Progenitor cell of endocrine pancreas (in vitro differentiated cells): ENCODE data around the gene DNM3. TPM values are rescaled to one million over a fixed set of nuclear protein-coding genes. Genes with fewer than 3 reads are reported as not detected.
"Not testable (repeated sequence)": the region's sequence is repeated elsewhere in the genome, so short reads cannot be mapped to it uniquely, and the experiment has no call there.

Source experiments
- DNase-seq: peaks from one replicate; pipeline ENCODE4 v3.0.0; 2021; ENCODE audit warnings: low spot score; ENCODE audit not compliant: unreplicated experiment
- H3K27ac Mint-ChIP-seq: 2 replicates; pipeline ENCODE4 v1.8.0; 2021; ENCODE audit warnings: mild to moderate bottlenecking, moderate library complexity, mixed read lengths
- H3K27me3 Mint-ChIP-seq: 2 replicates; pipeline ENCODE4 v1.8.0; 2021; ENCODE audit warnings: mixed read lengths
- H3K36me3 Mint-ChIP-seq: 2 replicates; pipeline ENCODE4 v1.8.0; 2022; ENCODE audit warnings: mixed read lengths; ENCODE audit not compliant: insufficient read depth
- H3K4me1 Mint-ChIP-seq: 2 replicates; pipeline ENCODE4 v1.8.0; 2021; ENCODE audit warnings: low read depth, mixed read lengths
- H3K4me3 Mint-ChIP-seq: 2 replicates; pipeline ENCODE4 v1.8.0; 2021; ENCODE audit warnings: low read depth, mild to moderate bottlenecking, moderate library complexity, mixed read lengths
- H3K9me3 Mint-ChIP-seq: 2 replicates; pipeline ENCODE4 v1.8.0; 2021; ENCODE audit warnings: low read depth, mixed read lengths
- total RNA-seq: library from RNA; stranded (reverse); gene quantifications from 2 replicates; pipeline ENCODE4 v1.2.1, GENCODE V29; 2021
- TF ChIP-seq, protein P1 (sequence below): fragments of 200-600 bp; sonication (generic); IDR thresholded peaks from one replicate; pipeline ENCODE4 v1.5.0; 2021; ENCODE audit warnings: antibody characterized with exemption, mild to moderate bottlenecking; ENCODE audit not compliant: unreplicated experiment

DNM3 gene
- total RNA-seq, 1 donor from 2014 or later = 0.48 TPM

DNA sequence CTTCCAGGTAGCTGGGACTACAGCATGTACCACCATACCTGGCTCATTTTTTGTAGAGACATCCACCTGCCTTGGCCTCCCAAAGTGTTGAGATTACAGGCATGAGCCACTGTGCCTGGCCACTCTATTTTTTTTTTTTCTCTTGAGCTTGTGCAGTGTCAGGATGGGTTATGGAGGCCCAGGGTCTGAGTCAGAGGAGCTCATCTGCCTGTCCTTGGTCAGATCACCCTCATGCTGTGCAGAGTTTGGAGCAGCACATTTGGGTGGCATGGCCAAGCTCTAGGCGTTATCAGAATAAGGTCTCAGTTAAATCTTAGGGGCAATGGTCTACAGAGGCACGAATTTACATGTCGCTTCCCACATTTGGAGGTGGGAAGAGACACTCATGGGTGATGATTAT lies 43.0 kb upstream of the DNM3 start:
- TF ChIP-seq, protein P1, sequence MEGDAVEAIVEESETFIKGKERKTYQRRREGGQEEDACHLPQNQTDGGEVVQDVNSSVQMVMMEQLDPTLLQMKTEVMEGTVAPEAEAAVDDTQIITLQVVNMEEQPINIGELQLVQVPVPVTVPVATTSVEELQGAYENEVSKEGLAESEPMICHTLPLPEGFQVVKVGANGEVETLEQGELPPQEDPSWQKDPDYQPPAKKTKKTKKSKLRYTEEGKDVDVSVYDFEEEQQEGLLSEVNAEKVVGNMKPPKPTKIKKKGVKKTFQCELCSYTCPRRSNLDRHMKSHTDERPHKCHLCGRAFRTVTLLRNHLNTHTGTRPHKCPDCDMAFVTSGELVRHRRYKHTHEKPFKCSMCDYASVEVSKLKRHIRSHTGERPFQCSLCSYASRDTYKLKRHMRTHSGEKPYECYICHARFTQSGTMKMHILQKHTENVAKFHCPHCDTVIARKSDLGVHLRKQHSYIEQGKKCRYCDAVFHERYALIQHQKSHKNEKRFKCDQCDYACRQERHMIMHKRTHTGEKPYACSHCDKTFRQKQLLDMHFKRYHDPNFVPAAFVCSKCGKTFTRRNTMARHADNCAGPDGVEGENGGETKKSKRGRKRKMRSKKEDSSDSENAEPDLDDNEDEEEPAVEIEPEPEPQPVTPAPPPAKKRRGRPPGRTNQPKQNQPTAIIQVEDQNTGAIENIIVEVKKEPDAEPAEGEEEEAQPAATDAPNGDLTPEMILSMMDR = no peak
- H3K4me1 Mint-ChIP-seq = no peaks in the 10 kb centered on the region
- no peak overlapping the region for H3K27ac Mint-ChIP-seq
- H3K9me3 Mint-ChIP-seq = no peaks in the 10 kb centered on the region
- peaks cover 11% of the 10 kb centered on the region for H3K36me3 Mint-ChIP-seq
- no peak overlapping the region for H3K4me3 Mint-ChIP-seq
- no peaks in the 10 kb centered on the region for H3K27me3 Mint-ChIP-seq
- no peak for DNase-seq

DNA sequence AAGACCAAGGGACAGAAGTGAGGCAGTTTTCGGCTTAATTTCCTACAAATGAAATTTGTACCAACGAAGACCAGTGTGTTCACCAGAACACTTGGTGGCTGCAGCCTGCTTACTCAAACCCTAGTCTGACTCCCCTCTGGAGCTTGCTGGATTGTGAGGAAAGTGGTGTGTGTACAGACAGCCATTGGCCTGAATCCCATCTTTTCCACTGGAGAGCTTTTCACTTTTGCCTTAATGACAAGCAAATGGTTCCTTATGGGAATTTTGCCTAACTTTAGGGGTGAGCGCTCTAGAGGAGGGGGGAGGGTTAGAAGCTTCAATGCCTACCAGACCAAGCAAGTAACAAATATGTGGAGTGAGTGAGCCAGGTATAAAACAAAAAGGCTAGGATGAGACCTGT lies 42.5 kb upstream of the DNM3 start:
- Mint-ChIP-seq H3K27me3 (no peaks in the 10 kb centered on the region), H3K4me1 (no peaks in the 10 kb centered on the region), H3K36me3 (peaks cover 11% of the 10 kb centered on the region), H3K27ac (no peak overlapping the region), H3K9me3 (no peaks in the 10 kb centered on the region), H3K4me3 (no peak overlapping the region)
- no peak for DNase-seq
- TF ChIP-seq, protein P1 = no peak

DNA sequence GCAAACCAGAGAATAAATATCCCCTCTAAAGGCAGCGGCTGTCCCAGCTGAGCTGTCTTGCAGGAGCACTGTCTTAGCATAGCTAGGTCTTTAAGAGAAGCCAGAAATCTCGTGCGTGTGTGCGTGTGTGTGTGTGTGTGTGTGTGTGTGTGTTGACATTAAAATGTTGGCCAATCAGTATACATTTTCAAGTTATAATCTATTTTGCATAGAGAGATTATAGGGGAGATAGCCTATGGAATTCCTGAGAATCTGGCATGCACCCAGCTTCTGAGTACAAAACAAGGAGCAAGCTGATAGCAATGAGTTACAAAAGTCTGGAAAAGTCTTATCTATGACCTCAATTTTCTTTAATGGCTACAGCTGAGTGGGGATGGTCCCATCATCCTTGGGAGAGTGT lies 42.1 kb upstream of the DNM3 start:
- no peak overlapping the region for H3K27ac Mint-ChIP-seq

DNA sequence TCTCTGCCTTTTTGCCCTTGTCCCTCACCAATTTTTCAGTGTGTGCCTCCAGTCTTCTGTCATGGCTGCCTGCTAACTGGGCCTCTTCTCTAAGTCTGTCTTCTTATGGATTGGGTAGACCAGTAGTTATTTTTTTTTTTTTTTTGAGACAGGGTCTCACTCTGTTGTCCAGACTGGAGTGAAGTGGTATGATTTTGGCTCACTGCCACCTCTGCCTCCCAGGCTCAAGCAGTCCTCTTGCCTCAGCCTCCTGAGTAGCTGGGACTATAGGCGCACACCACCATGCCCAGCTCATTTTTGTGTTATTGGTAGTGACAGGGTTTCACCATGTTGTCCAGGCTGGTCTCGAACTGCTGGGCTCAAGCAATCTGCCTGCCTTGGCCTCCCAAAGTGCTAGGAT lies 41.6 kb upstream of the DNM3 start:
- not testable (repeated sequence) for H3K4me3 Mint-ChIP-seq, H3K9me3 Mint-ChIP-seq, H3K4me1 Mint-ChIP-seq, H3K27me3 Mint-ChIP-seq, DNase-seq, H3K27ac Mint-ChIP-seq, H3K36me3 Mint-ChIP-seq

More for the DNA sequence above, 42.1 kb upstream of the DNM3 start:
- H3K9me3 Mint-ChIP-seq = no peaks in the 10 kb centered on the region
- TF ChIP-seq, protein P1 = no peak
- no peak overlapping the region for H3K4me3 Mint-ChIP-seq
- no peaks in the 10 kb centered on the region for H3K4me1 Mint-ChIP-seq
- no peak for DNase-seq
- peaks cover 8% of the 10 kb centered on the region for H3K36me3 Mint-ChIP-seq
- H3K27me3 Mint-ChIP-seq = no peaks in the 10 kb centered on the region

DNA sequence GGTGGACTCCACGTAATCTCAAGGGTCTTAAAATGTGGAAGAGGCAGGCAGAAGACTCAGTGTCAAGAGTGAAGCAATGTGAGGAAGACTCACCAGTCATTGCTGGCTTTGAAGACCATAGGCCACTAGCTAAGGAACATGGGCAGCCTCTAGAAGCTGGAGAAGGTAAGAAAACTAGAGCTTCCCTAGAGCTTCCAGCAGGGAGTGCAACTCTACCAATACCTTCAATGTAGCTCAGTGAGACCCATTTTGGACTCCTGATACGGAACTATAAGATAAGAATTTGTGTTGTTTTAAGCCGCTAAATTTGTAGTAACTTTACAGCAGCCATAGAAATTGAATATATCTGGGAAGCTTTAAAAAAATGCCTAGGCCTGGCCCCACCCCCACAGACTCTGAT lies 41.0 kb upstream of the DNM3 start:
- H3K36me3 Mint-ChIP-seq = peaks cover under 1% of the 10 kb centered on the region
- DNase-seq = no peak

DNA sequence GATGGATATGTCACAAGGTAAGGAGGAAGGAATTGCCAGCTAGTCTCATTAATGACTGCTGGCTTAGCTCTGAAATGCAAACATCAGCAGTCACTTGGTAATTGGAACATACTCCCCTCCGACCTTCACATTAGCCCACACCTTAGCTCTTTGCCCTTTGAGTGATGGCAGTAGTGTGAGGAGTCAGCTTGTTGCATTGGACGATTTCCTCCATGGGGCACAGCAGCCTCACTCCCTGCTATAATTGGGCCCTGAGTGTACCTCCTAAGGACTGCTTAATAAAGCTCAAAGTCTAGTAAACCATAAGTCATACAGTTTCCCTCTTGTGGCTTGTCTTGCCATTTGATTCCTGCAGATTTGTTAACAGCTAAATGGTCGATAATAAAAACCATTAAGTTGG lies 40.4 kb upstream of the DNM3 start:
- no peaks in the 10 kb centered on the region for H3K36me3 Mint-ChIP-seq
- TF ChIP-seq, protein P1 = no peak
- H3K27ac Mint-ChIP-seq = peak overlapping the region; percentile 57
- no peaks in the 10 kb centered on the region for H3K9me3 Mint-ChIP-seq
- no peak overlapping the region for H3K4me3 Mint-ChIP-seq
- H3K4me1 Mint-ChIP-seq = no peaks in the 10 kb centered on the region
- DNase-seq = no peak
- H3K27me3 Mint-ChIP-seq = no peaks in the 10 kb centered on the region

More for the DNA sequence above, 41.0 kb upstream of the DNM3 start:
- H3K9me3 Mint-ChIP-seq = no peaks in the 10 kb centered on the region
- H3K27me3 Mint-ChIP-seq = no peaks in the 10 kb centered on the region
- no peak overlapping the region for H3K4me3 Mint-ChIP-seq
- TF ChIP-seq, protein P1 = no peak
- no peaks in the 10 kb centered on the region for H3K4me1 Mint-ChIP-seq
- H3K27ac Mint-ChIP-seq = no peak overlapping the region
